Erythroblast (primary cell): ENCODE results near the gene TXNRD3.

Experiments
- GATA1 ChIP-seq: IDR thresholded peaks from 2 replicates; pipeline ENCODE4 v1.6.1; 2011; ENCODE audit warnings: low read depth, mild to moderate bottlenecking, control low read depth, low read length, moderate library complexity
- POLR2A ChIP-seq: IDR thresholded peaks from 2 replicates; pipeline ENCODE4 v1.6.1; 2011; ENCODE audit warnings: mild to moderate bottlenecking, low read length

DNA sequence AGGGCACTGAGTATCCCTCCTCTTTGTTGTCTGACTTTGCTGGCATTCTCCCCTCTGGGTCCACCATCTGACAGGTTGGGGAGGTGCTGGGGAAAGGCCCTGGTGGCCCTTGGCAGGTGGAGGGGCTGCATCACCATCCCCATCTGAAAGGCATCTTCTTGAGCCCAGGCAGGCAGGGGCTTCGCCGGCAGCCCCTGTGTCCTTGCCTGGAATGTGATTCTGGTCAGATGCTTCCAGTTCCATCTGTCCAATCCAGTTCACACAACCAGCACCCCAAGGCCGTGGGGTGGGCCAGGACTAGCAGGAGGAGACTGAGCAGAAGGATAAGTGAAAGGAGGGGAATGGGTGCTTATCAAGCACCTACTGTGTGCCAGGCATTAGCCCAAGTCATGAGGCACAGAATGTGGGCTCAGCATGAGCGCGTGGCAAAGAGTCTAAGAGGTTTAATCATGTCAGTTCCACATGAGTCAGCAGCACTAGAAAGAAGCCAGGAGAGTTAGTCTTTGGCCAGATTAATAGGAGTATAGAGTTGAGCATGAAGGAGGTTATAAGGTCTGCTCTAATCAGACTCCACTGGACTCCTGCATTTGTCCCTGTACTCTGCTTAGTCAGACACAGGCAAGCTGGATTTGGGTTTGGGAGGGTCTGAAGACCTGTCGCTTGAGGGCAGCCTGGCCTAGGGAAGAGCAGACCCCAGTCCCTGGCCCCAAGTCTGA, 10.5 kb upstream of the TXNRD3 start:
- TF ChIP-seq POLR2A (no peak), GATA1 (no peak)
